CD8-positive, alpha-beta memory T cell (primary cell): ENCODE results near the gene SERPINA10. TPM values are rescaled to one million over a fixed set of nuclear protein-coding genes. Genes with fewer than 3 reads are reported as not detected.
A peak's percentile ranks its signal among the peaks of the same experiment; 100 is the strongest.

Experiments
- CTCF ChIA-PET: fragments of 350-600 bp; sonication (Branson Sonifier 250); formaldehyde crosslinking; loops from one replicate; lab custom pipeline; 2021; ENCODE audit warnings: antibody characterized with exemption; lab: Charles Lee
- POLR2A ChIA-PET: fragments of 350-600 bp; sonication (Branson Sonifier 250); formaldehyde crosslinking; loops from one replicate; lab custom pipeline; 2021; ENCODE audit warnings: antibody characterized with exemption; lab: Charles Lee
- DNase-seq, 5 donors: peaks; one replicate each; pipeline versions ENCODE4 v3.0.0 to v3.0.0-alpha.2; 2020 to 2022; ENCODE audit warnings: mixed read lengths in 1 of 5
- H3K27ac ChIP-seq: one replicate; pipeline ENCODE4 v1.7.0; 2013; ENCODE audit warnings: low read depth, mild to moderate bottlenecking, low read length, moderate library complexity
- H3K27me3 ChIP-seq: 2 replicates; pipeline ENCODE4 v1.7.0; 2013; ENCODE audit warnings: low read length, mild to moderate bottlenecking; ENCODE audit not compliant: insufficient read depth, poor library complexity, severe bottlenecking
- H3K36me3 ChIP-seq: 2 replicates; pipeline ENCODE4 v1.7.0; 2013; ENCODE audit warnings: mild to moderate bottlenecking, low read length, moderate library complexity; ENCODE audit not compliant: insufficient read depth
- H3K4me1 ChIP-seq: 2 replicates; pipeline ENCODE4 v1.7.0; 2013; ENCODE audit warnings: mild to moderate bottlenecking, low read length, moderate library complexity; ENCODE audit not compliant: insufficient read depth
- H3K4me3 ChIP-seq: 2 replicates; pipeline ENCODE4 v1.7.0; 2013; ENCODE audit warnings: mild to moderate bottlenecking, low read length
- H3K9me3 ChIP-seq: 2 replicates; pipeline ENCODE4 v1.7.0; 2013; ENCODE audit warnings: mild to moderate bottlenecking, low read length
- H3K27ac Mint-ChIP-seq, 8 donors: one replicate each; pipeline ENCODE4 v1.8.0; 2020 to 2021; ENCODE audit warnings: mixed read lengths in 8 of 8, mild to moderate bottlenecking in 6 of 8, inconsistent platforms in 3 of 8, moderate library complexity in 3 of 8
- H3K27me3 Mint-ChIP-seq, 2 donors: one replicate each; pipeline ENCODE4 v1.8.0; 2020 to 2021; ENCODE audit warnings: mixed read lengths in 2 of 2, mild to moderate bottlenecking in 1 of 2, moderate library complexity in 1 of 2
- H3K36me3 Mint-ChIP-seq, 3 donors: one replicate each; pipeline ENCODE4 v1.8.0; 2020 to 2021; ENCODE audit warnings: mixed read lengths in 3 of 3, inconsistent platforms in 1 of 3, mild to moderate bottlenecking in 1 of 3
- H3K4me1 Mint-ChIP-seq, 3 donors: one replicate each; pipeline ENCODE4 v1.8.0; 2020 to 2021; ENCODE audit warnings: mixed read lengths in 3 of 3, inconsistent platforms in 1 of 3, mild to moderate bottlenecking in 1 of 3
- H3K4me3 Mint-ChIP-seq, 7 donors: one replicate each; pipeline ENCODE4 v1.8.0; 2020 to 2021; ENCODE audit warnings: mixed read lengths in 7 of 7, mild to moderate bottlenecking in 6 of 7, moderate library complexity in 4 of 7, inconsistent platforms in 2 of 7
- H3K9me3 Mint-ChIP-seq, 5 donors: one replicate each; pipeline ENCODE4 v1.8.0; 2020 to 2022; ENCODE audit warnings: mixed read lengths in 5 of 5, mild to moderate bottlenecking in 3 of 5, moderate library complexity in 2 of 5, inconsistent platforms in 1 of 5
- polyA plus RNA-seq: library from polyadenylated mRNA; unstranded; fragments of 300-500 nt; fragmentation: Illumina TruSeq; gene quantifications from one replicate; pipeline ENCODE4 v1.2.3, GENCODE V29; 2021
- total RNA-seq, 2 experiments: library from RNA; stranded (reverse); gene quantifications; one replicate each; pipeline ENCODE4 v1.2.3, GENCODE V29; 2021

Gene SERPINA10
- total RNA-seq, result not detected
- not detected for polyA plus RNA-seq

DNA sequence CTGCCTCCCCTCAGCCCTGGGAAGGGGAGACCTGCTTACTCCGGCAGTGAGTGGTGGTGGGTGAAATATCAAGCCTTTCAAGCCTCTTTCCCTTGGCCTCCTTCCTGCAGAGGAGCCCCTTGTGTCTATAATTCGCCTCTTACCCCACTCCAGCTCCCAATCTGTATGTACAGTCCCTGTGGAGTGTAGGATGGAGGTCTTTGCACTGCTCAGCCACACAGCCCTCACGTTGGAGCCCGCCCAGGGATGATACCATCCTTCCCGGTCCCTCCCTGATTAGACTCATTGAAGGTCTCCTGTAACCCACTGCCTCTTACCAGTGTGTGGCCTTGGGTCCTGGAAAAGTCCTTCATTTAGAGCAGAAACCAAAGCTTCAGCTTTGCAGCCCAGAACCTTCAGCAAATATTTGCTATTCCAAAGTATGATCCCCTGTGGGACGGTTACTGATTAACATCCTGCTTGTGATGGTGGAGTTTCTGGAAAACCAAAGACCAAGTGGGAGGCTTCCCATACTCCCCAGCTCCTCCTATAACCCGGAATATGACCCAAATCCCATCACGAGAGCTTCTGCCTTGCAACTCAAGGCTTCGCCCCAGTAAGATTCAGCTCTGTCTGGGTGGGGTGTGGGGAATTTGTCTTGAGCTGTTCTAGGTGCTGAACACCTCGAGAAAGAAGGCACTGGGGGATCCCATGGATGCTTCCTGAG lies at the start of gene SERPINA10:
SERPINA10 (minus strand) TSS at position 397 of the 706 bp plus-strand sequence. CDS start 2,675 bp downstream, outside the sequence.
- H3K9me3 ChIP-seq, result no peaks in the 10 kb centered on the region
- peaks cover 0 to 5% (median 0%) of the 10 kb centered on the region in 5 donors for H3K9me3 Mint-ChIP-seq
- H3K4me1 Mint-ChIP-seq, result no peaks in the 10 kb centered on the region
- no peaks in the 10 kb centered on the region for H3K4me1 ChIP-seq
- H3K27me3 ChIP-seq, result no peaks in the 10 kb centered on the region
- CTCF ChIA-PET, result no interaction called here
- no peak within 1 kb of the TSS for H3K4me3 ChIP-seq
- no peak within 1 kb of the TSS for H3K27ac Mint-ChIP-seq
- H3K36me3 ChIP-seq, result no peaks in the 10 kb centered on the region
- H3K4me3 Mint-ChIP-seq, result no peak within 1 kb of the TSS
- no peak for DNase-seq
- H3K27me3 Mint-ChIP-seq, result peaks cover 8 to 37% of the 10 kb centered on the region in 2 donors
- POLR2A ChIA-PET, result no interaction called here
- no peaks in the 10 kb centered on the region for H3K36me3 Mint-ChIP-seq
- H3K27ac ChIP-seq, result no peak within 1 kb of the TSS

DNA sequence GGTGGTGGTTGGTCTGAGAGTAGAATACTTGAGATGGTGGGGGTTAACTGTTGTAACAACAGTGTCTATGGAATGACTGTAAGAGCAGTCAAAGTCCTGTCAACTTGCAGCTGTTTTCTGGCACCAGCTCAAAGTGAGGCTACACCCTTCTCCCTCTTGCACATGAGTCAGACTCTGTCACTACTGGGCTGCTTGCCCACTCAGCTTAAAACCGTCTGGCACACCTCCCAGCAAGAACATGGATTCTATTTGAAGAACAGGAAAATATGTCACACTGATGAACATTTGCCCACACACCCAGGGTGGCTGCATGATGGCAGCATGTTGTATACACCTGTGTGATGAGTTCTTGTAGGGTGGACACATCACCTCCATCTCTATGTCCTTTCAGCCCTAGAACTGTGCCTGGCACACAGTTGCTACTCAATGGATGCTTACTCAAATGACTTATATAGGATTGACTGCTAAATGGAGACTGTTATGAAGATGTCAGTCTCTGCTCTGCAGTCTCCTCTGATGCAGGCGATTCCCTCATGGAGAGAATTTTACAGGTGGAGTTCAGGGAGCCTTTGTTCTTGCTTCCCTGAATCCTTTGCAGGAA lies 49.4 kb upstream of the SERPINA10 start:
- H3K4me1 Mint-ChIP-seq, result peaks cover 2 to 32% (median 6%) of the 10 kb centered on the region in 3 donors
- H3K27me3 Mint-ChIP-seq, result peaks cover 12 to 16% of the 10 kb centered on the region in 2 donors
- ChIA-PET POLR2A (no interaction called here), CTCF (no interaction called here)
- H3K9me3 ChIP-seq, result no peaks in the 10 kb centered on the region
- H3K4me3 Mint-ChIP-seq, result no peak overlapping the region
- H3K9me3 Mint-ChIP-seq, result peaks cover 0 to 2% (median 0%) of the 10 kb centered on the region in 5 donors
- H3K27ac Mint-ChIP-seq, result no peak overlapping the region
- no peak overlapping the region for H3K27ac ChIP-seq
- no peak for DNase-seq
- H3K4me3 ChIP-seq, result no peak overlapping the region
- H3K4me1 ChIP-seq, result peaks cover 3% of the 10 kb centered on the region
- H3K36me3 ChIP-seq, result no peaks in the 10 kb centered on the region
- H3K36me3 Mint-ChIP-seq, result peaks cover 0 to 5% (median 0%) of the 10 kb centered on the region in 3 donors
- H3K27me3 ChIP-seq, result no peaks in the 10 kb centered on the region

DNA sequence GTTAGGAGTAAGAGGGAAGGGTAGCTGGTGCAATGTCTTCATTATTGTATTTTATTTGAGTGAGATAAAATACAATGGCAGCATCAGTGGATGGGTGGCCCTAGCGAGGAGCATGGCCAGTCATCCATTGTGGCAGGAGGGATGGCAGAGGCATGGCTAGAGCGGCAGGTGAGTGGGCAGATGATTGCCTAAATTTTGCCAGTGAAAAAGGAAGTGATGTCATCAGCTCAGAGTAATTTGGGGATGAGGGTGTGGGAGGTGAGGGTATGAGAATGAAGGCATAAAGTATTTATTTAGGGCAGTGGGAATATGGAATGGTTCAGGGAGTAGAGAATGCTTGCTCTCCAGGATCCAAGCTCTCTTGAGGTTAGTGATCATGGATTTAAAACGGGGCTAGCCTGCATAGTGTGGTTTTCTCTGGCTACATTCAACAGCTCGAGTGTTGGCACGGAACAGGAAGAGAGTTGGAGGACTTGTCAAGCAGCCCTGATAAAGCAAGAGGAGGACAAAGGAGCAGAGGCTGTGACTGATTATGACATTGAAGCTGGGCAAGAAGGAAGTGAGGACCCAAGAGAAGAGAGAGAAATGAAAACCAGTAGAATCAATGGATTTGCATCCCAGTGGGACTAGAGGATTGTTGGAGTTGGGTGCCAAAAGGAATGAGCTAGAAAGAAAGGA lies 48.7 kb upstream of the SERPINA10 start:
- H3K27ac ChIP-seq, result no peak overlapping the region
- Mint-ChIP-seq H3K4me3 (no peak overlapping the region), H3K9me3 (peaks cover 0 to 2% (median 0%) of the 10 kb centered on the region in 5 donors), H3K4me1 (peaks cover 2 to 26% (median 5%) of the 10 kb centered on the region in 3 donors), H3K27ac (peak overlapping the region in 1 of 8 donors; percentile 2), H3K27me3 (peaks cover 12 to 18% of the 10 kb centered on the region in 2 donors), H3K36me3 (peaks cover 0 to 5% (median 0%) of the 10 kb centered on the region in 3 donors)
- H3K4me3 ChIP-seq, result no peak overlapping the region
- ChIA-PET POLR2A (no interaction called here), CTCF (no interaction called here)
- H3K4me1 ChIP-seq, result peaks cover 3% of the 10 kb centered on the region
- H3K36me3 ChIP-seq, result no peaks in the 10 kb centered on the region
- no peaks in the 10 kb centered on the region for H3K27me3 ChIP-seq
- H3K9me3 ChIP-seq, result no peaks in the 10 kb centered on the region
- DNase-seq, result no peak

DNA sequence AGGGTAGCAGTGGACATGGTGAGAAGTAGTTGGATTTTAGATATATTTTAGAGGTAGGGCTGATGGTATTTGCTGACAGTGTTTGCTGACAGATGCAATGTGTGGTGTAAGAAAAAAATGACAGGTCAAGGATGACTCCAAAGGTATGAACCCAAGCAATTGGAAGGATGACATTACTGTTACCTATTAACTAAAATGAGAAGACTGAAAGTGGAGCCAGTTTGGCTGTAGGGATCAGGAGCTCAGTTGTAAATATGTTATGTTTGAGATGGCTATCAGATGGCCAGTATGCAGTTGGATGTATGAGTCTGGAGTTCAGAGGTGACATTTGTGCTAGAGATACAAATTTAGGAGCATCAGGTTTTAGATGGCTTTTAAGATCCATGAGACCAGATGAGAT lies 47.5 kb upstream of the SERPINA10 start:
- Mint-ChIP-seq H3K4me1 (peaks cover 0 to 20% (median 2%) of the 10 kb centered on the region in 3 donors), H3K9me3 (peaks cover 0 to 4% (median 0%) of the 10 kb centered on the region in 5 donors), H3K36me3 (peaks cover 0 to 5% (median 0%) of the 10 kb centered on the region in 3 donors), H3K27me3 (peaks cover 12 to 26% of the 10 kb centered on the region in 2 donors), H3K4me3 (no peak overlapping the region), H3K27ac (no peak overlapping the region)
- no peaks in the 10 kb centered on the region for H3K36me3 ChIP-seq
- no peak overlapping the region for H3K27ac ChIP-seq
- no peak for DNase-seq
- no peaks in the 10 kb centered on the region for H3K27me3 ChIP-seq
- POLR2A ChIA-PET, result no interaction called here
- CTCF ChIA-PET, result no interaction called here
- H3K4me1 ChIP-seq, result no peaks in the 10 kb centered on the region
- H3K9me3 ChIP-seq, result no peaks in the 10 kb centered on the region
- no peak overlapping the region for H3K4me3 ChIP-seq

DNA sequence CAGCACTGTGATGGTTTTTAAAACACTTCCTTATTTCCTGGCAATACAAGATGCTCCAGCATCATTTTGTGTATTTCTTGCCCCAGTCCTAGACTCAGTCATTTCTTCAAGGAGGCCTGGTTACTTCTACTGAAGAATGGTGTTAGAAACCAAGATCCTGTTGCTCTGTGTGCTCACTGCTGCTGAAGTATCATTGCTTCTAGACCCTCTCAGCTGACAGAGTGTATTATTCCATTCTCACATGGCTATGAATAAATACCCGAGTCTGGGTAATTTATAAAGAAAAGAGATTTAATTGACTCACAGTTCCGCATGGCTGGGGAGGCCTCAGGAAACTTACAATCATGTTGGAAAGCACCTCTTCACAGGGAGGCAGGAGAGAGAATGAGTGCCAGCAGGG lies 45.0 kb upstream of the SERPINA10 start:
- CTCF ChIA-PET, result no interaction called here
- Histone ChIP-seq H3K4me3 (no peak overlapping the region), H3K27ac (no peak overlapping the region), H3K4me1 (no peaks in the 10 kb centered on the region), H3K9me3 (no peaks in the 10 kb centered on the region), H3K27me3 (no peaks in the 10 kb centered on the region), H3K36me3 (no peaks in the 10 kb centered on the region)
- H3K4me3 Mint-ChIP-seq, result no peak overlapping the region
- H3K36me3 Mint-ChIP-seq, result peaks cover 0 to 5% (median 0%) of the 10 kb centered on the region in 3 donors
- H3K9me3 Mint-ChIP-seq, result peaks cover 0 to 4% (median 0%) of the 10 kb centered on the region in 5 donors
- H3K4me1 Mint-ChIP-seq, result peaks cover 0 to 11% (median 0%) of the 10 kb centered on the region in 3 donors
- H3K27ac Mint-ChIP-seq, result no peak overlapping the region
- no peak for DNase-seq
- POLR2A ChIA-PET, result no interaction called here
- H3K27me3 Mint-ChIP-seq, result peaks cover 8 to 40% of the 10 kb centered on the region in 2 donors

DNA sequence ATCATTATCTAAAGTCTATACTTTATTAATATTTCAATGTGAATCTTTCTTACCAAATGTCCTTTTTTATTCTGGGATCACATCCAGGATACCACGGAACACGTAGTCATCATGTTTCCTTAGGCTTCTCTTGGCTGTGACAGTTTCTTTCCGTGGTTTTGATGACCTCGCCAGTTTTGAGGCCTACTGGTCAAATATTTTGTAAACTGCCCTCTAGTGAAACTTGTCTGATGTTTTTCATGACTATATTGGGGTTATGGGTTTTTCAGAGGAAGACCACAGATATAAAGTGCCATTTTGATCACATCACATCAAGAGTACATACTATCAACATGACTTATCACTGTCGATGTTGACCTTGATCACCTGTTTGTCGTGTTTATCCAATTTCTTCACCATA lies 44.2 kb upstream of the SERPINA10 start:
- Histone ChIP-seq H3K27ac (no peak overlapping the region), H3K27me3 (no peaks in the 10 kb centered on the region), H3K9me3 (no peaks in the 10 kb centered on the region), H3K4me1 (no peaks in the 10 kb centered on the region), H3K4me3 (no peak overlapping the region), H3K36me3 (no peaks in the 10 kb centered on the region)
- Mint-ChIP-seq H3K4me3 (no peak overlapping the region), H3K27me3 (peaks cover 8 to 40% of the 10 kb centered on the region in 2 donors), H3K9me3 (peaks cover 0 to 4% (median 0%) of the 10 kb centered on the region in 5 donors), H3K36me3 (peaks cover 0 to 5% (median 0%) of the 10 kb centered on the region in 3 donors), H3K4me1 (peaks cover 0 to 8% (median 0%) of the 10 kb centered on the region in 3 donors), H3K27ac (no peak overlapping the region)
- POLR2A ChIA-PET, result no interaction called here
- CTCF ChIA-PET, result no interaction called here
- DNase-seq, result no peak

DNA sequence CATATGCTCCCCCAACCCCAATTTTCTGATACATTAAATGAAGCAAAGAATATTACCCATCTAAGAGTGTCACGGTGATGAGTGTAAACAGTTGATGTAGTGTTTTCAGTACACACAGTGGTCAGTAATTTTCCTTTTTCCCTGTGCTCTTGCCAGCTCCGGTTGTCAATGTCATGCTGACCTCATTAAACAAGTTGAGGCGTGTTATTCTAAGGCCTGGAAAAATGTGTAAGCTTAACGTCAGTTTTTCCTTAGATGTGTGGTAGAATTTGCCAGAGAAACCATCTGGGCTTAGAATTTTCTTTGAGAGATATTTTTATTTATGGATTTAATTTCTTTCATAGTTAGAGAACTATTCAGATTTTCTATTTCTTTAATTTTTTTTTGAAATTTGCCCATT lies 41.8 kb upstream of the SERPINA10 start:
- Mint-ChIP-seq H3K36me3 (no peaks in the 10 kb centered on the region), H3K4me3 (no peak overlapping the region), H3K27me3 (peaks cover 0 to 30% of the 10 kb centered on the region in 2 donors), H3K4me1 (no peaks in the 10 kb centered on the region), H3K9me3 (peaks cover 0 to 4% (median 0%) of the 10 kb centered on the region in 5 donors), H3K27ac (no peak overlapping the region)
- no peak for DNase-seq
- H3K27me3 ChIP-seq, result no peaks in the 10 kb centered on the region
- no peaks in the 10 kb centered on the region for H3K4me1 ChIP-seq
- H3K36me3 ChIP-seq, result no peaks in the 10 kb centered on the region
- H3K4me3 ChIP-seq, result no peak overlapping the region
- no peak overlapping the region for H3K27ac ChIP-seq
- POLR2A ChIA-PET, result no interaction called here
- H3K9me3 ChIP-seq, result no peaks in the 10 kb centered on the region
- CTCF ChIA-PET, result interaction anchor here (1.3 kb wide), 1 partner anchor 299 kb away, joined by 3 read pairs; no protein-coding TSS in a partner anchor

DNA sequence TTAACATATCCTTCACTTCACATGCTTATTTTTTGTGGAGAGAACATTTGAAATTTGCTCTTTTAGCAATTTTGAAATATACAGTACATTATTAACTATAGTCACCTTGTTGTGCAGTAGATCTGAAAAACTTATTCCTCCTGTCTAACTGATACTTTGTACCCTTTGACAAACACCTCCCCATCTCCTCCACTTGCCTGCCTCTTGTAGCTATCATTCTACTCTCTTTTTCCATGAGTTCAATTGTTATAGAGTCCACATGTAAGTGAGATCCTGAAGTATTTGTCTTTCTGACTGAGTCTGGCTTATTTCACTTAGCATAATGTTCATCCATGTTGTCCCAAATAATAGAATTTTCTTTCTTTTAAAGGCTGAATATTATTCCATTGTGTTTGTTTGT lies 39.5 kb upstream of the SERPINA10 start:
- Mint-ChIP-seq H3K27ac (no peak overlapping the region), H3K9me3 (peaks cover 0 to 2% (median 0%) of the 10 kb centered on the region in 5 donors), H3K27me3 (peaks cover 0 to 26% of the 10 kb centered on the region in 2 donors), H3K36me3 (no peaks in the 10 kb centered on the region), H3K4me3 (no peak overlapping the region), H3K4me1 (no peaks in the 10 kb centered on the region)
- no peaks in the 10 kb centered on the region for H3K4me1 ChIP-seq
- H3K27me3 ChIP-seq, result no peaks in the 10 kb centered on the region
- H3K27ac ChIP-seq, result no peak overlapping the region
- H3K4me3 ChIP-seq, result no peak overlapping the region
- H3K36me3 ChIP-seq, result no peaks in the 10 kb centered on the region
- POLR2A ChIA-PET, result no interaction called here
- no peak for DNase-seq
- H3K9me3 ChIP-seq, result no peaks in the 10 kb centered on the region
- CTCF ChIA-PET, result no interaction called here
